Kidney epithelial cell (primary cell): ENCODE data around the gene NDOR1. TPM values are rescaled to one million over a fixed set of nuclear protein-coding genes. Genes with fewer than 3 reads are reported as not detected.
A peak's percentile ranks its signal among the peaks of the same experiment; 100 is the strongest.

Experiments
- DNase-seq: peaks from one replicate; pipeline ENCODE4 v3.0.0-alpha.2; 2010; ENCODE audit warnings: low read depth
- H3K27me3 ChIP-seq: 2 replicates; pipeline ENCODE4 v1.6.0; 2011; ENCODE audit warnings: low read length; ENCODE audit not compliant: control insufficient read depth, insufficient read depth
- H3K36me3 ChIP-seq: 2 replicates; pipeline ENCODE4 v1.5.1; 2011; ENCODE audit warnings: low read length; ENCODE audit not compliant: control insufficient read depth, insufficient read depth
- H3K4me3 ChIP-seq: 2 replicates; pipeline ENCODE4 v1.5.1; 2011; ENCODE audit warnings: low read depth, mild to moderate bottlenecking, control low read depth, low read length
- total RNA-seq: library from RNA; depleted of rRNA; stranded (reverse); fragments of >200 nt; gene quantifications from 2 replicates; pipeline ENCODE4 v1.2.3, GENCODE V29; 2015
- TF ChIP-seq, protein P1 (sequence below): IDR thresholded peaks from 2 replicates; pipeline ENCODE4 v1.5.1; 2011; ENCODE audit warnings: mild to moderate bottlenecking, moderate library complexity, low read length, control low read depth, inconsistent platforms; ENCODE audit not compliant: insufficient read depth, poor library complexity, severe bottlenecking

NDOR1 gene
- total RNA-seq, 1 donor from 2014 or later = 28.6 TPM

DNA sequence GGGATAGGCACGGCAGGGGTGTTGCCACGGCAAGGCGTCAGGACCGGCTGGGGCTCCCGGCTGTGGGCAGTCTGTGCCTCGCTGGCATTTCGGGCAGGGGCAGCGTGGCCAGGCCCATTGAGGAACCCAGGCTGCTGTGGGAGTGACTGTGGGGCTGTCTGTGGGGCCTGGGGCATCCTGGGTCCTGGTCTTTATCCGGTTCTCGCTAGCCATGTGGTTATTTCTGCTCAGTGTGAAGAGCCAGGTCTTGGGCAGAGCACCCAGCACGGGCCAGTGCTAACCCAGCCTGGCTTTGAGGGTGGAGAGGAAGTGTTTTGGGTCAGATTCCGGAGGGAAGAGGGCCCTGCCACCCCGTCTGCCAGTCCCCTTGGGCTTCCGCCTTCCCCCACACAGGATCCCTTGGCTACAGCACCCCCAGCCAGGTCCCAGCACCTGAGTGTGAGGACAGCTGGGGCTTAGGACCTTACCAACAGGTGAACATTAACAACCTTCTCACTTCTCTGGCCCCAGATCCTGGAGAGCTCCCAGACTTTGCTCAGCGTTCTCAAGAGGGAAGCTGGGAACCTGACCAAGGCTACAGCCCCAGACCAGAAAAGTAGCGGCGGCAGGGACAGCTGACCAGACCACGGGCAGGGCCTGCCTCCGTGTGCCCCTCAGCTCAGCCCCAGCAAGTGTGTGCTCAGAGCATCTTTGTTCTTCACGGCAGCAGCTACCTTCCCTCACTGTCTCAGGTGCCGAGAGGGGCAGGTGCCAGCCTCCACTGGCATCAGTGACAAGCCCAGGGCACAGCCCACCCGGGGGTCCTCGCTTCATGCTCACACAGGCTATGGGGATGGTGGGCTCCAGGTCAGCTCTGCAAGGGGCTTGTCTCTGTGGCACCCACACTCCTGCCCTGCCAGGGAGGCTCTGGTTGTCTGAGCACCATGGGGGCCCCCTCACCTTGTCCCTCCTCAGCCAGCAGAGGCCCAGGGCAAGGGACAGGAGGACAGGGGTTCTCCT, 15.9 kb upstream of the NDOR1 start:
- TF ChIP-seq, protein P1, sequence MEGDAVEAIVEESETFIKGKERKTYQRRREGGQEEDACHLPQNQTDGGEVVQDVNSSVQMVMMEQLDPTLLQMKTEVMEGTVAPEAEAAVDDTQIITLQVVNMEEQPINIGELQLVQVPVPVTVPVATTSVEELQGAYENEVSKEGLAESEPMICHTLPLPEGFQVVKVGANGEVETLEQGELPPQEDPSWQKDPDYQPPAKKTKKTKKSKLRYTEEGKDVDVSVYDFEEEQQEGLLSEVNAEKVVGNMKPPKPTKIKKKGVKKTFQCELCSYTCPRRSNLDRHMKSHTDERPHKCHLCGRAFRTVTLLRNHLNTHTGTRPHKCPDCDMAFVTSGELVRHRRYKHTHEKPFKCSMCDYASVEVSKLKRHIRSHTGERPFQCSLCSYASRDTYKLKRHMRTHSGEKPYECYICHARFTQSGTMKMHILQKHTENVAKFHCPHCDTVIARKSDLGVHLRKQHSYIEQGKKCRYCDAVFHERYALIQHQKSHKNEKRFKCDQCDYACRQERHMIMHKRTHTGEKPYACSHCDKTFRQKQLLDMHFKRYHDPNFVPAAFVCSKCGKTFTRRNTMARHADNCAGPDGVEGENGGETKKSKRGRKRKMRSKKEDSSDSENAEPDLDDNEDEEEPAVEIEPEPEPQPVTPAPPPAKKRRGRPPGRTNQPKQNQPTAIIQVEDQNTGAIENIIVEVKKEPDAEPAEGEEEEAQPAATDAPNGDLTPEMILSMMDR = no peak
- DNase-seq = no peak
- H3K4me3 ChIP-seq = peak overlapping the region; percentile 88
- H3K36me3 ChIP-seq = no peaks in the 10 kb centered on the region
- H3K27me3 ChIP-seq = no peaks in the 10 kb centered on the region

DNA sequence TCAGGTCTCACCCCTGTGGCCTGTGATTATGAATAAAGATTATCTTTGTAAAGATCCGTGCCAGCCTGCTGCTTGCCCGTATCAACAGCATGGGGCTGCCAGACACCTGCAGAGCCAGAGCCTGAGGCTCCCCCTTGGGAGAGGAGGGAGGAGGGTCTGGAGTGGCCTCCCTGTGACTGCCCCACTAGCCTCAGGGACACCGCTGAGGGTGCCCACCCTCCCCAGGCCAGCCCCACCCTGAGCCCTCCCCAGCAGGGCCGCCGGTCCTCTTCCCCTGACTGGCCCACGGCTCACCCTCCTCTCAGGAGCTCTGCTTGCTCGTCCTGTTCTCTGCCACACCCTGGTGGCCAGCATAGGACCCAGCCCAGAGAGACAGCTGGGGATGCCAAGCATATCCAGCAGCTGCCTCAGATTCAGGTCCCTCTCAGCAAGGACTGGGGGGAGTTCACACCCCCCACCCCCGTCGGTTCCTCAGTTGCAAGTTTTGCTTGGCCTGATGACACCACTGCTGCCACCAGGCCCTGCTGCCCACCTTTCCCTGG, 15.1 kb upstream of the NDOR1 start:
- DNase-seq = no peak
- Histone ChIP-seq H3K36me3 (no peaks in the 10 kb centered on the region), H3K27me3 (no peaks in the 10 kb centered on the region), H3K4me3 (no peak overlapping the region)
- TF ChIP-seq, protein P1 = peak; percentile 6

DNA sequence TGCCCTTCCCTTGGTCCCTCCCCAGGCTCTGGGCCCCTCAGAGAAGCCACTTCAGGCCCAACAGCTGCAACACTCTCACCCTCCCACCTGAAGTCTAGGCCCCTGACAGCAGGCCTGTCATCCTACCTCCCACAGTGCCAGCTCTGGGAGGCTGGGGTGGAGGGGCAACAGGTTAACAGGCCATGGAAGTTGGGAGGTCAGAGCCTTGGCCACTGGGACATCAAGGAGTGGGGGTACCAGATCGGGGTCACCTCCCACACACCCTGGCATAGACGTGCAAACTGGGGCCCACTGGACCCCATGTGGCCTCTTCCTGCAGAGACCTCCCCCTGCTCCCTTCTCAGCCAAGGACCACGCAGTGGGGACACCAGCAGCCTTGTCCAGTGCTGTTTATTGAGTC, 14.3 kb upstream of the NDOR1 start:
- no peak for DNase-seq
- no peaks in the 10 kb centered on the region for H3K36me3 ChIP-seq
- TF ChIP-seq, protein P1 = no peak
- no peak overlapping the region for H3K4me3 ChIP-seq
- no peaks in the 10 kb centered on the region for H3K27me3 ChIP-seq

DNA sequence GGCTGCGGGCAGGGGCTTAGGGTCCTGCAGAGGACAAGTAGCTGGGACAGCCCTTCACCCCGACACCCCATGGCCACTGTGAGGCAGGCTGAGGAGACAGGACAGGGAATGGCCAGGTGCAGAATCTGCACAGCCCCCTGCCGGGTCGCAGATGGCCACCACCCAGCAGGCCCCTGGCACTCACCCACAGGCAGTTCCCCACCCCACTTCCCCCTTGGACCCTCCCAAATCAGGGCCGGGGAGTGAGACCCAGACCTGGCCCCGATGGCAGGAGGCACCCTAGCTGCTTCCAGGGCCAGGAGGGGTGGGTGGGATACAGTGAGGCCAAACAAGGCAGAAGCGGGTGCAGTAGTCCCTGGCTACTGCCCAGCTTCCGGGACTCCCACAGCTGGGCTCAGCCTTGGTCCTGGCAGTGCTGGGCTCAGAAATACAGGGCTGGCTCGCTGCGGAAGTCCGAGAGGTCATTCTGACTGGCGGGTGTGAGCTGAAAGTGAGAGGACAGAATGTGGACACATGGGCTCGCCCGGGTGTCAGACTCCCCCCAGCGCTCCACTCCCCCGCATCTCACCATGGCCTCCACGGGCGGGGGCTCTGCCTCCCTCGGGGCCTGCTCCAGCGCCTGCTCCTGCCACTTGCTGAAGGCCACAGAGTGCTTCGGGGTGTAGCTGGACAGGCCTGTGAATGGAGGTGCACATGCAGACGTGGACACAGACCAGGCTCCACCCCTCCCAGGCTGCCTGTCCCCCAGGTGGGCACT, 13.6 kb upstream of the NDOR1 start:
- Histone ChIP-seq H3K36me3 (no peaks in the 10 kb centered on the region), H3K27me3 (no peaks in the 10 kb centered on the region), H3K4me3 (no peak overlapping the region)
- DNase-seq = no peak
- TF ChIP-seq, protein P1 = no peak

DNA sequence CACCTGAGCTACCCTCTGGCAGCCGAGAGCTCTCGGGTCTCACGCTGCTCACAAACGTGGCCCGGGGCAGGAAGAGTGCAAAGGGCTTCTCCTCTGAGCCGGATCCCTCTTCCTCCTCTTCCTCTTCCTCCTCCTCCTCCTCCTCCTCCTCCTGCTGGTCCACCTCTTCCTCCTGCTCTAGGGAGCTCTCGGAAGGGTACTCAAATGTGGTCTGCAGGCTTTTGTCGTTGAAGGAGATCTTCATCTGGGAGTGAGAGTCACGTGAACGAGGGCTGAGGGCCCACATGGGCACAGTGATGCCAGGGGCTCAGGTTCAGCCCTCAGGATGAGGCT, 13.1 kb upstream of the NDOR1 start:
- TF ChIP-seq, protein P1 = no peak
- H3K4me3 ChIP-seq = no peak overlapping the region
- no peaks in the 10 kb centered on the region for H3K27me3 ChIP-seq
- no peaks in the 10 kb centered on the region for H3K36me3 ChIP-seq
- no peak for DNase-seq
